Right ventricle myocardium inferior (tissue), 1 donor: ENCODE data around the gene MAB21L2. TPM values are rescaled to one million over a fixed set of nuclear protein-coding genes. Genes with fewer than 3 reads are reported as not detected.
"Not testable (repeated sequence)": the region's sequence is repeated elsewhere in the genome, so short reads cannot be mapped to it uniquely, and the experiment has no call there.

ENCODE experiments used
- ATAC-seq: fragments of 200-7000 bp; cut with Tn5 transposase; one replicate; pipeline ENCODE4 v1.9.1; 2020; ENCODE audit warnings: mild to moderate bottlenecking, moderate library complexity
- DNase-seq: peaks from one replicate; pipeline ENCODE4 v3.0.0; 2021; ENCODE audit errors: missing footprints
- intact Hi-C: fragments of 100-400 bp; cut with DNase I; formaldehyde crosslinking; loops from one replicate; pipeline ENCODE4 v1.11.0; 2022
- long read RNA-seq: library from polyadenylated mRNA; unstranded; transcript quantifications from one replicate; pipeline ENCODE4 v2.0.0, GENCODE V29; 2021
- total RNA-seq: library from RNA; stranded (reverse); fragmentation: NEBNext Ultra II Directional; extraction: Animal tissue kit (Norgen Biotek cat#: 25700); gene quantifications from one replicate; pipeline ENCODE4 v1.2.1, GENCODE V29; 2021
- donor health status: DM: no; HTN: yes; CAD: no; lungs with severe emphysema.

MAB21L2 gene
- not detected for total RNA-seq
- long read RNA-seq, result 0 reads

GRCh38 chr4:150582146-150582872, at the start of gene MAB21L2:
TSS of gene MAB21L2 (plus strand) at chr4:150582151. CDS start at chr4:150583030, 879 bp downstream.
- ATAC-seq, result no peak
- no peak for DNase-seq
- intact Hi-C loops, result loop anchor here (10.0 kb wide), 1 partner anchor 68 kb away; no protein-coding TSS in a partner anchor

- ATAC-seq, result no peak
- intact Hi-C loops, result no loop called here
- DNase-seq, result no peak
Measured at GRCh38 chr4:150533673-150534072, 48.3 kb upstream of the MAB21L2 start.

- intact Hi-C loops, result no loop called here
- DNase-seq (no peak), ATAC-seq (no peak)
Measured at GRCh38 chr4:150534818-150535217, 47.1 kb upstream of the MAB21L2 start.

- DNase-seq, intact Hi-C loops, ATAC-seq: not testable (repeated sequence)
Measured at GRCh38 chr4:150537911-150538310, 44.0 kb upstream of the MAB21L2 start.

- DNase-seq, result no peak
- ATAC-seq, result no peak
- intact Hi-C loops, result no loop called here
Measured at GRCh38 chr4:150540536-150540935, 41.4 kb upstream of the MAB21L2 start.

- no peak for ATAC-seq
- no peak for DNase-seq
- intact Hi-C loops, result no loop called here
Measured at GRCh38 chr4:150540959-150541360, 41.0 kb upstream of the MAB21L2 start.

- intact Hi-C loops, result no loop called here
- no peak for ATAC-seq
- no peak for DNase-seq
Measured at GRCh38 chr4:150541681-150542080, 40.3 kb upstream of the MAB21L2 start.

- ATAC-seq, result no peak
- no peak for DNase-seq
- intact Hi-C loops, result no loop called here
Measured at GRCh38 chr4:150543042-150543441, 38.9 kb upstream of the MAB21L2 start.

GRCh38 chr4:150546286-150546685, 35.7 kb upstream of the MAB21L2 start:
- ATAC-seq (no peak), DNase-seq (no peak)
- intact Hi-C loops, result no loop called here

GRCh38 chr4:150547154-150547838, 34.7 kb upstream of the MAB21L2 start:
- intact Hi-C loops, result no loop called here
- DNase-seq, result no peak
- no peak for ATAC-seq

GRCh38 chr4:150557811-150558210, 24.1 kb upstream of the MAB21L2 start:
- ATAC-seq, intact Hi-C loops, DNase-seq: not testable (repeated sequence)

- no peak for ATAC-seq
- no peak for DNase-seq
- intact Hi-C loops, result no loop called here
Measured at GRCh38 chr4:150561143-150561737, 20.7 kb upstream of the MAB21L2 start.

- no peak for DNase-seq
- ATAC-seq, result no peak
- intact Hi-C loops, result no loop called here
Measured at GRCh38 chr4:150562250-150562649, 19.7 kb upstream of the MAB21L2 start.

GRCh38 chr4:150562751-150563150, 19.2 kb upstream of the MAB21L2 start:
- intact Hi-C loops, result no loop called here
- ATAC-seq (no peak), DNase-seq (no peak)

GRCh38 chr4:150564967-150565366, 17.0 kb upstream of the MAB21L2 start:
- DNase-seq, intact Hi-C loops, ATAC-seq: not testable (repeated sequence)

- ATAC-seq (no peak), DNase-seq (no peak)
- intact Hi-C loops, result no loop called here
Measured at GRCh38 chr4:150567070-150567469, 14.9 kb upstream of the MAB21L2 start.

- intact Hi-C loops, result no loop called here
- ATAC-seq (no peak), DNase-seq (no peak)
Measured at GRCh38 chr4:150569384-150569987, 12.5 kb upstream of the MAB21L2 start.

- DNase-seq, result no peak
- intact Hi-C loops, result no loop called here
- no peak for ATAC-seq
Measured at GRCh38 chr4:150569998-150570535, 11.9 kb upstream of the MAB21L2 start.

- DNase-seq (no peak), ATAC-seq (no peak)
- intact Hi-C loops, result no loop called here
Measured at GRCh38 chr4:150570862-150571261, 11.1 kb upstream of the MAB21L2 start.
